ENCODE measurements around the gene RASEF.

RASEF gene

DNA sequence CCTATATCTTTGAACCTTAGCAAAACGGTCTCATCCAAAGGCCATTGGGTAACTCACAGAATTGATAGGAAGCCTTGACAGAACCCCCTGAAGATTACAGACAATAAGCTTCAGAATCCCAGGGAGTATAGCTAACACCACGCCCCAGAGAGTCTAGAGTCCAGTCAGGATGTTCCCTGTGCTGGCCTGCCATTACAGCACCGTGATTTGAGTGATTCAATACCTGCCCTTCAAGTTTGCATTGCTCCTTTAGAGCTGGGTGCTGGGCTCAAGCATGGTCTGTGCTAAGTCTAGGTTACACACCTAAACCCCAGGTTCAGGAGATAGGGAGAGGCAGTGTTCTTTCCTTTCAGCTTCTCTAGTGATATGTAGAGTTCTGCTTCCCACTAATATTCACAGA, 90.5 kb downstream of the RASEF start:
- H3K4me3 ChIP-seq (ENCODE audit: extremely low read depth, insufficient read depth, low read length, poor library complexity, severe bottlenecking), result no peak overlapping the region
- H3K36me3 ChIP-seq (ENCODE audit: control insufficient read depth, insufficient read depth, low read length), result no peaks in the 10 kb centered on the region
- no peak overlapping the region for H3K27ac ChIP-seq (ENCODE audit: low read depth, low read length, severe bottlenecking)
- peaks cover 3% of the 10 kb centered on the region for H3K4me1 ChIP-seq (ENCODE audit: control insufficient read depth, insufficient read depth, low read length, poor library complexity, severe bottlenecking)
- H3K9me3 ChIP-seq (ENCODE audit: control insufficient read depth, low read length), result no peaks in the 10 kb centered on the region
- 72 to 100% methylated on average over 2 to 3 of the region's 3 CpGs for WGBS, 2 experiments (ENCODE audit: insufficient coverage in 2 of 2)

DNA sequence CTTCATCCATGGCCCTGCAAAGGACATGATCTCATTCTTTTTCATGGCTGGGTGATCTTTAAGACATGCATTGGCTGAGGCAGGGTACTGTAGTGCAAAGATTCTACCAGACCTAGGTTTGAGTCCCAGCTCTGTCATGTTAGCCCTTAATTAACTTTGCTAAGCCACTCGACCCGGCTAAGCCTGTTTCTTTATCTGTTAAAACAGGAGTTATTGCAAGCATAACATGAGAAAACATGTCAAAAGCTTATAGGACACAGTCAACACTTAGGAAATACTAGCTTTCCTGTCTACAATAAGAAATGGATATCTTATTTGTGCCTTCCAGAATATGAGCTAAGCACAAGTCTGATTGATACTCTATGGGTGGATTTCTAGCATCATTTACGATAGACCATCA, 92.6 kb downstream of the RASEF start:
- Histone ChIP-seq H3K4me3 (ENCODE audit: extremely low read depth, insufficient read depth, low read length, poor library complexity, severe bottlenecking) (no peak overlapping the region), H3K27ac (ENCODE audit: low read depth, low read length, severe bottlenecking) (no peak overlapping the region), H3K4me1 (ENCODE audit: control insufficient read depth, insufficient read depth, low read length, poor library complexity, severe bottlenecking) (peaks cover 2% of the 10 kb centered on the region), H3K9me3 (ENCODE audit: control insufficient read depth, low read length) (no peaks in the 10 kb centered on the region), H3K36me3 (ENCODE audit: control insufficient read depth, insufficient read depth, low read length) (no peaks in the 10 kb centered on the region)
- 80% methylated on average over 1 of the region's 3 CpGs; no CpG with 5 or more reads in 1 of the 2 experiments for WGBS, 2 experiments (ENCODE audit: insufficient coverage in 2 of 2)

DNA sequence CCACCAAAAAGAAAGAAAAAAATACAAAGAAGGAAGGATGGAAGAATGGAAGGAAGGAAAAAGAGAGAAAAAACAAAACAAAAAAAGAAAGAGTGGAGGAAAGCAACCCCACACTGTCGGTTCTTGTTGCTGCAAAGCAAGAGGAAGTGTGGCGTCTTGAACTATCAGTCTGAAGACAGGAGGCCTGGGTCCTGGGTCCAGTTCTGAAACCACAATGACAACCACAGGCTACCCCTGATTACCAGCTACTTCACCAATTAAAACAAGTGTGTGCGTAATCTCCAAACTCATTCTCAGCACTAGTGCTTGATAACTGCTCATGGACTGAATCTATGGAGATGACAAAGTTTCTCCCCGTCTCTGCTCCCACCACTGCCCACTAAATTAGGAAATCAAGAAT, 93.7 kb downstream of the RASEF start:
- Histone ChIP-seq H3K9me3 (ENCODE audit: control insufficient read depth, low read length) (no peaks in the 10 kb centered on the region), H3K36me3 (ENCODE audit: control insufficient read depth, insufficient read depth, low read length) (no peaks in the 10 kb centered on the region), H3K4me1 (ENCODE audit: control insufficient read depth, insufficient read depth, low read length, poor library complexity, severe bottlenecking) (no peaks in the 10 kb centered on the region), H3K4me3 (ENCODE audit: extremely low read depth, insufficient read depth, low read length, poor library complexity, severe bottlenecking) (no peak overlapping the region), H3K27ac (ENCODE audit: low read depth, low read length, severe bottlenecking) (no peak overlapping the region)
- WGBS, 2 experiments (ENCODE audit: insufficient coverage in 2 of 2), result 90 to 96% methylated on average over 3 to 4 of the region's 4 CpGs

DNA sequence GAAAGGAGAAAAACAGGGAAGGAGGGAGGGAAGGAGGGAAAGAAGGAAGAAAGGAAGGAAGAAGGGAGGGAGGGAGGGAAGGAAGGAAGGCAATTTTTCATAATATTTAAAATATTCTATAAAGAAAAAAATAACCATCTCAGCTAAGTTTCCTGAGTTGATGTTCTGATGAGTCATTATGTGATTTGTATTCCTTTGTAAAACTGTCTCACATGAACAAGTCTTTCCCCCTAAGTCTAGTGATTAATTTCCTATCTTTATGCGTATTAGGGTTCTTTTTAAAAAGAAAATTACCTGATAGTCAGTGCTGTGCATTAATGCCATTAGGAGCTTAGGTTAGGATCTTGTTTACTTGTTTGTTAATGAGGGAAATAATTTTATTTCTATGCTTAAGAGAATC, 94.1 kb downstream of the RASEF start:
- Histone ChIP-seq H3K9me3 (ENCODE audit: control insufficient read depth, low read length) (no peaks in the 10 kb centered on the region), H3K4me1 (ENCODE audit: control insufficient read depth, insufficient read depth, low read length, poor library complexity, severe bottlenecking) (no peaks in the 10 kb centered on the region), H3K27ac (ENCODE audit: low read depth, low read length, severe bottlenecking) (no peak overlapping the region), H3K4me3 (ENCODE audit: extremely low read depth, insufficient read depth, low read length, poor library complexity, severe bottlenecking) (no peak overlapping the region), H3K36me3 (ENCODE audit: control insufficient read depth, insufficient read depth, low read length) (no peaks in the 10 kb centered on the region)
- WGBS, 2 experiments (ENCODE audit: insufficient coverage in 2 of 2), result no CpG with 5 or more reads among the region's 1 CpG

DNA sequence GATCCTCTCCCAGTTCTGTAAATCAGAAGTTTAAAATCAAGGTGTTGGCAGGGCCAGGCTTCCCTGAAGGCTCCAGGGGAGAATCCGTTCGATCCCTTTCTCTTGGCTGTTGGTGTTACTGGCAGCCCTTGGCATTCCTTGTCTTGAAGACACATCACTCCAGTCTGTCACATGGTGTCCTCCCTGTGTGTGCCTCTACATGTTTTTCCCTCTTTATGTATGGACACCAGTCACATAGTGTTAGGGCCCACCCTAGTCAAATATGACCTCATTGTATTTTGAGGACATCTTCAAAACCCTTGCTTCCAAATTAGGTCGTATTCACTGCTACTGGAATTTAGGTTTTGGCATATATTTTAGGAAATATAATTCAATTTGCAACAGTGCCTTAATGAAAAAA, 94.6 kb downstream of the RASEF start:
- Histone ChIP-seq H3K9me3 (ENCODE audit: control insufficient read depth, low read length) (no peaks in the 10 kb centered on the region), H3K4me1 (ENCODE audit: control insufficient read depth, insufficient read depth, low read length, poor library complexity, severe bottlenecking) (no peaks in the 10 kb centered on the region), H3K4me3 (ENCODE audit: extremely low read depth, insufficient read depth, low read length, poor library complexity, severe bottlenecking) (no peak overlapping the region), H3K27ac (ENCODE audit: low read depth, low read length, severe bottlenecking) (no peak overlapping the region), H3K36me3 (ENCODE audit: control insufficient read depth, insufficient read depth, low read length) (no peaks in the 10 kb centered on the region)
- 88 to 100% methylated on average over 2 of the region's 3 CpGs for WGBS, 2 experiments (ENCODE audit: insufficient coverage in 2 of 2)

DNA sequence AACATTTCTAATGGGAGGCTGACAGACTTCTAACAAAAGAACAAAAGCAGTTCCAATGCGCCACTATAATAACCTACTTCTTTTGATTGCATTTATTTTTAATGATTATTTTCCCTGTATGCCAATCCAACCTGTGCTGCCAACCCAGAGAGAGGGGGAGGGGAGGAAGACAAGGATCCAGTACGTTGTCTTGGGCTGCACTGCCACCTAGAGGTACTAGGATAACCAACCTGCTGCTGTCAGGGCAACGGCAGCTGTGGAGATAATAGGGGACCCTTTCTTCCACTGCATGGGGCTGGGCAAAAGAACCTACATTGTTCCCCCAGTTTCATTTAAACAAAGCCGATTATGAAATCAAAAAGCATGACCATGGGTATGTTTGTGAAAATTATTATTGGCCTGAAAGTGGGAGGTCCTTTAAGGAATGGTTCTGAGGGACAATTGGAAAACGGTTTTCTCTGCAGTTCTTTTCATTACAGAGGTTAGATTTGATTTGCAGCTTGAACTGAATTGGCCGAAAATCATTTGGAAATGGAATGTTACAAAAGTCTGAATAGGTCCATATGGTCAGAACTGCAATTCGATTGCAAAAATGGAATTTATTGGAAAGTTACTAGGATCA, 101.3 kb downstream of the RASEF start:
- no peaks in the 10 kb centered on the region for H3K9me3 ChIP-seq (ENCODE audit: control insufficient read depth, low read length)
- no peak overlapping the region for H3K4me3 ChIP-seq (ENCODE audit: extremely low read depth, insufficient read depth, low read length, poor library complexity, severe bottlenecking)
- H3K4me1 ChIP-seq (ENCODE audit: control insufficient read depth, insufficient read depth, low read length, poor library complexity, severe bottlenecking), result no peaks in the 10 kb centered on the region
- 29 to 55% methylated on average over 3 to 5 of the region's 7 CpGs for WGBS, 2 experiments (ENCODE audit: insufficient coverage in 2 of 2)
- no peaks in the 10 kb centered on the region for H3K36me3 ChIP-seq (ENCODE audit: control insufficient read depth, insufficient read depth, low read length)
- no peak overlapping the region for H3K27ac ChIP-seq (ENCODE audit: low read depth, low read length, severe bottlenecking)

DNA sequence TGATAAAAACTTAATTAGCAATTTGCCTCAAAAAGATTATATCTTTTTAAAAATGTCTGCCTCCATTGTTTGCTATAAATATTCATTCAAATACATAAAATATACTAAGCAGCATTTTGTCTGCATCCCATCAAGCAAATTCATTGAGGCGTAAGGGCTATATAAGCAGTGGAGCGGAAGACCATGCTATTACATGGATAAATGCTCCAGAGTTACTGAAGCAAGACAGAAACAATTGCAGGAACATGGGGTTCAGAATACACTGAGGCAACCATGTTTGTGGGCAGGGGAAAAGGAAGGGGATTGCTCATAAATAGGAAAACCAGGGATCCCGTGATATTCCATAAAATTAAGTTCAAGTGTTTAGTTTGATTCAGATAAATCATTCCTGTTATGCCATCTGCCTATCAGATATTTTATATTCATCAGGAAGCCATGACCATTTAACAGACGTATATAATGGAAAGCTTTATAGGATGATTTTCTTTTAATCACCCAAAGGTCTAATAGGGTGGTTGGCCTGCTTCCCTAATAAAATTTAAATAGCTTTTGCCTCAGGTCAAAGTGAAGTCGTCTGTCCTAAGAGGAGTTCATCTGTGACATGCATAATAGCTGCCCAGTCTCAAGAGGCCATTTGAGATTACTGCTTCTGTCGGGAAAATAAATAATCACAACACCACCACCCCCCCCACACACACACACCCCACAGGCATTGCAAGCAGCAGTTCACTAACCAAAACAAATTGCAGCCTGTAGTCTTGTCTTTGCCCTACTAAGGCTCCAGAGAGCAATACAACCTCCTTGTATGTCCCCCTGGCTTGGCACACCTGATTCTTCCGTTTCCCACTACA, 105.2 kb downstream of the RASEF start:
- Histone ChIP-seq H3K9me3 (ENCODE audit: control insufficient read depth, low read length) (no peaks in the 10 kb centered on the region), H3K27ac (ENCODE audit: low read depth, low read length, severe bottlenecking) (no peak overlapping the region), H3K4me3 (ENCODE audit: extremely low read depth, insufficient read depth, low read length, poor library complexity, severe bottlenecking) (no peak overlapping the region), H3K4me1 (ENCODE audit: control insufficient read depth, insufficient read depth, low read length, poor library complexity, severe bottlenecking) (no peaks in the 10 kb centered on the region), H3K36me3 (ENCODE audit: control insufficient read depth, insufficient read depth, low read length) (no peaks in the 10 kb centered on the region)
- WGBS, 2 experiments (ENCODE audit: insufficient coverage in 2 of 2), result 80 to 89% methylated on average over 4 of the region's 7 CpGs

DNA sequence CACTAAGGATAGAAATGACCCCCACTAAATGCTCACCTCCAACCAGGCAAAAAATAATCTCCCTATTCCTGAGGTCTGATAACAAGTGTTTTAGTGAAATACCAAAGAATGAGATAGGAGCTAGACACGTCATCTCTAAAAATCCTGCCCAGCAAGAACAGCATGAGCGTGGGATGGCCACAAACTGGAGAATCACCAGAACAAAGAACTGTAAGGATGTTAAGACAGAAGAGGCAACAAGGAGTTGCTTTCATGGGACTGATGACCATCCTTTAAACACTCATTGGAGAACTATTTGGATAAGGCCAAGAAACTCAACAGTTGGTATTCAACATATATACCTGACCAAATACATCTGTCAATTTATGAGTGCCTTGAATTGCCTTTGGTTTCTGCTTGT, 113.7 kb downstream of the RASEF start:
- Histone ChIP-seq H3K4me1 (ENCODE audit: control insufficient read depth, insufficient read depth, low read length, poor library complexity, severe bottlenecking) (no peaks in the 10 kb centered on the region), H3K4me3 (ENCODE audit: extremely low read depth, insufficient read depth, low read length, poor library complexity, severe bottlenecking) (no peak overlapping the region), H3K36me3 (ENCODE audit: control insufficient read depth, insufficient read depth, low read length) (no peaks in the 10 kb centered on the region), H3K9me3 (ENCODE audit: control insufficient read depth, low read length) (no peaks in the 10 kb centered on the region), H3K27ac (ENCODE audit: low read depth, low read length, severe bottlenecking) (no peak overlapping the region)
- WGBS, 2 experiments (ENCODE audit: insufficient coverage in 2 of 2), result 90 to 100% methylated on average over 1 to 2 of the region's 2 CpGs

DNA sequence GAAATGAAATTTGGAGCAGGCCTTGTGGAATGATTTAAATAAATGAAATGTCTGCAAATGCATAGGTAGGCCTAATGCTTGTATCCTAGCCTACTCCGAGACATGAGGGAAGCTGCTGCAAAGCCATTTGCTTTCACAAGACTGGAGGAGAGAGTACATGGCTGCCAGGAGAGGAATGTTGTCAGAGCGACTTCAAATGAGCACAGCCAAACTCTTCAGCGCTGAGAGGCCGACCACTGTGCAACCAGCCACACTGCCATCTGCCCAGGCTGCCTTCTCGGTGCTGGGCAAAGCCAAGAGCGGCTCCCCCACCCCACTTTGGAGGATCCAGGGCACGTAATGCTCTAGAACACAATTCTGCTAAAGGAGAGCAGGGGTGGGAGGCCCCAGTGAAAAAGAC, 122.6 kb downstream of the RASEF start:
- Histone ChIP-seq H3K27ac (ENCODE audit: low read depth, low read length, severe bottlenecking) (no peak overlapping the region), H3K9me3 (ENCODE audit: control insufficient read depth, low read length) (no peaks in the 10 kb centered on the region), H3K4me1 (ENCODE audit: control insufficient read depth, insufficient read depth, low read length, poor library complexity, severe bottlenecking) (peaks cover 8% of the 10 kb centered on the region), H3K36me3 (ENCODE audit: control insufficient read depth, insufficient read depth, low read length) (no peaks in the 10 kb centered on the region), H3K4me3 (ENCODE audit: extremely low read depth, insufficient read depth, low read length, poor library complexity, severe bottlenecking) (no peak overlapping the region)
- WGBS, 2 experiments (ENCODE audit: insufficient coverage in 2 of 2), result 86 to 88% methylated on average over 7 of the region's 7 CpGs

DNA sequence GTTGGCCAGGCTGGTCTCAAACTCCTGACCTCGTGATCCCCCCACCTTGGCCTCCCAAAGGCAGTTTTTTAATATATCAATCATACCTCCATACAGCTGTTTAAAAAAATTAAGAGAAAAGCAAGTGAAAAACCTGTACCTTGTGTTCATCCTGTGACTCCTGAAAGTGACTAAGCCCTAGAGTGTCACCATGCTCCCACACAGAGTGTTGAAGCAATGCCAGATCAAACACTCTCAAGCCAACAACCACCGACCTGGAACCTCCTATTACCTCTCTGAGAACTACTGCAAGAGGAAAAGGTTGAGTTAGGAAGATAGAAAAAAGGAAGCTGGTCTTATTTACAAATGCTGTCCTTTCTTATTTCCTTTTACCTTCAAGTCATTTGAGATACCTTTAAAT, 123.5 kb downstream of the RASEF start:
- Histone ChIP-seq H3K27ac (ENCODE audit: low read depth, low read length, severe bottlenecking) (no peak overlapping the region), H3K9me3 (ENCODE audit: control insufficient read depth, low read length) (no peaks in the 10 kb centered on the region), H3K36me3 (ENCODE audit: control insufficient read depth, insufficient read depth, low read length) (no peaks in the 10 kb centered on the region), H3K4me1 (ENCODE audit: control insufficient read depth, insufficient read depth, low read length, poor library complexity, severe bottlenecking) (peaks cover 13% of the 10 kb centered on the region), H3K4me3 (ENCODE audit: extremely low read depth, insufficient read depth, low read length, poor library complexity, severe bottlenecking) (no peak overlapping the region)
- WGBS, 2 experiments (ENCODE audit: insufficient coverage in 2 of 2), result no CpG with 5 or more reads among the region's 2 CpGs
